Gastrocnemius medialis (tissue), 4 donors: ENCODE results near the gene PITHD1.

Experiments
- CTCF ChIP-seq, 5 experiments: fragments of 450-650 bp in 3 of 5; fragments of 200-600 bp in 2 of 5; sonication (generic) in 2 of 5; IDR thresholded peaks in 4 of 5; conservative IDR thresholded peaks in 1 of 5; 1 replicate in 4 of 5; 2 replicates in 1 of 5; pipeline ENCODE4 v1.5.1; 2016 to 2019; ENCODE audit warnings: antibody characterized with exemption in 5 of 5, mild to moderate bottlenecking in 3 of 5, moderate library complexity in 3 of 5
- POLR2A ChIP-seq, 2 donors: fragments of 450-650 bp; IDR thresholded peaks; one replicate each; pipeline ENCODE4 v1.6.1; 2017; ENCODE audit warnings: antibody characterized with exemption in 2 of 2, mild to moderate bottlenecking in 2 of 2, moderate library complexity in 2 of 2

- TF ChIP-seq CTCF (IDR thresholded peaks at IDR 0.05 in 4 of 5, conservative IDR thresholded peaks at IDR 0.05 in 1 of 5) (peak in 2 of 5 experiments; percentile 13 to 19), POLR2A (IDR thresholded peaks at IDR 0.05) (no peak)
Measured at GRCh38 chr1:23745515-23745914, 32.7 kb upstream of the PITHD1 start.
